Measurements from ENCODE around the gene CNP.
A peak's percentile ranks its signal among the peaks of the same experiment; 100 is the strongest.
"Not testable (repeated sequence)": the region's sequence is repeated elsewhere in the genome, so short reads cannot be mapped to it uniquely, and the experiment has no call there.

The CNP gene

DNA sequence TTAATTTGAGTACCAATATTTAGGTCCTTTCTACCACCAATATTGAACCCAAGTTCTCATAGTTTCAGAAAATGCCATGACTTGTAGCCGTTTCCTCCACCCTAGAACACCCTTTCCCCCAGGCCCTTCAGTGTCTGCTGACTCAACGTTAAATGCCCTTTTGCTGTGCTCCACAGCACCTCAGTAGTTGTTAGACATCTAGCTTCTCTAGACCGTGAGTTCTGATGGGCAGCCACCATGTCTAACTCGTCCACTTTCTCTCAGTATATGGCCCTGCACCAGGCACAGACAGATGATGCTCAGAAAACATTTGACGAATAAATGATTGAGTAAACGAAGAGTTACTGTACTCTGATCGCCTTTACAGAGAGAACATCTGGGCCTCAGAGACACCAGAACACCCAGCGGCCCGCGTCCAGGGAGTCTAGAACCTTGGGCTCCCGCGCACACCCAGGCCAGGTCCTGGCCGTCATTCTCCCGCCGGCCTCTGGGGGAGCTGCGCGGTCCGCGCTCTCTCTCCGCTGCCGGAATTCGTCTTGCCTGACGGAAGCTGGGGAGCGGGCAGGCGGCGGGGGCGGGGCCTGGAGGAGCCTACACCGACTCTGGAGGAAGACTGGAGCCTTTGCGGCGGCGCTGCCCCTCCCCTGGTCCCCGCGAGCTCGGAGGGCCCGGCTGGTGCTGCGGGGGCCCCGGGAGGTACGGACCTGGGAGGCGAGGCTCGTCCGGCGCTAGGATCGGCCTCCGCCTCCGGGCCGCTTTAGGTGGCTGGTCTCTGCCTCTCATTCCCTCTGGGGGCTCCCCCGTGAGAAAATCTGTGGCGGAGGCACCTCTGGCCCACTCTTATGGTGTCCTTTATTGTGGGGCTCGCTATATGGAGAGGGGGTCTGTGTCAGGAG is 53.2 kb downstream of the CNP start, which contains the start of gene NKIRAS2:
TSS of gene NKIRAS2 (plus strand) at position 582 of the 896 bp plus-strand sequence. CDS start 1,488 bp downstream, outside the sequence.
- TF ChIP-seq, protein P1, sequence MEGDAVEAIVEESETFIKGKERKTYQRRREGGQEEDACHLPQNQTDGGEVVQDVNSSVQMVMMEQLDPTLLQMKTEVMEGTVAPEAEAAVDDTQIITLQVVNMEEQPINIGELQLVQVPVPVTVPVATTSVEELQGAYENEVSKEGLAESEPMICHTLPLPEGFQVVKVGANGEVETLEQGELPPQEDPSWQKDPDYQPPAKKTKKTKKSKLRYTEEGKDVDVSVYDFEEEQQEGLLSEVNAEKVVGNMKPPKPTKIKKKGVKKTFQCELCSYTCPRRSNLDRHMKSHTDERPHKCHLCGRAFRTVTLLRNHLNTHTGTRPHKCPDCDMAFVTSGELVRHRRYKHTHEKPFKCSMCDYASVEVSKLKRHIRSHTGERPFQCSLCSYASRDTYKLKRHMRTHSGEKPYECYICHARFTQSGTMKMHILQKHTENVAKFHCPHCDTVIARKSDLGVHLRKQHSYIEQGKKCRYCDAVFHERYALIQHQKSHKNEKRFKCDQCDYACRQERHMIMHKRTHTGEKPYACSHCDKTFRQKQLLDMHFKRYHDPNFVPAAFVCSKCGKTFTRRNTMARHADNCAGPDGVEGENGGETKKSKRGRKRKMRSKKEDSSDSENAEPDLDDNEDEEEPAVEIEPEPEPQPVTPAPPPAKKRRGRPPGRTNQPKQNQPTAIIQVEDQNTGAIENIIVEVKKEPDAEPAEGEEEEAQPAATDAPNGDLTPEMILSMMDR (IDR thresholded peaks at IDR 0.05; ENCODE audit: extremely low read depth, missing control alignments): peak; percentile 71
- DNase-seq (ENCODE audit: low spot score): peak; percentile 95

DNA sequence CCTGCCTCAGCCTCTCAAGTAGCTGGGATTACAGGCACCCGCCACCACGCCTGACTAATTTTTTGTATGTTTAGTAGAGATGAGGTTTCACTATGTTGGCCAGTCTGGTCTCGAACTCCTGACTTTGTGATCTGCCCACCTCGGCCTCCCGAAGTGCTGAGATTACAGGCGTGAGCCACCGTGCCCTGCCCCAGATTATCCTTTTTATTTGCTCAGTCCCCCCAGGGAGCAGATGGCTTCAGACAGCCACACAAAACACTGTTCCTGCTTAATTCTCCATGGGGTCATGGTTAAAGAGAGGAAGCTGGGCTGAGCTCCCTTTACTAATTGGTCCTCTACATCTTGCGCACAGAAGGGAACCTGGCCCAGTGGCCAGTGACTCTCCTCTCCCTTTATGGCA is 54.2 kb downstream of the CNP start:
- not testable (repeated sequence) for DNase-seq (ENCODE audit: low spot score)

DNA sequence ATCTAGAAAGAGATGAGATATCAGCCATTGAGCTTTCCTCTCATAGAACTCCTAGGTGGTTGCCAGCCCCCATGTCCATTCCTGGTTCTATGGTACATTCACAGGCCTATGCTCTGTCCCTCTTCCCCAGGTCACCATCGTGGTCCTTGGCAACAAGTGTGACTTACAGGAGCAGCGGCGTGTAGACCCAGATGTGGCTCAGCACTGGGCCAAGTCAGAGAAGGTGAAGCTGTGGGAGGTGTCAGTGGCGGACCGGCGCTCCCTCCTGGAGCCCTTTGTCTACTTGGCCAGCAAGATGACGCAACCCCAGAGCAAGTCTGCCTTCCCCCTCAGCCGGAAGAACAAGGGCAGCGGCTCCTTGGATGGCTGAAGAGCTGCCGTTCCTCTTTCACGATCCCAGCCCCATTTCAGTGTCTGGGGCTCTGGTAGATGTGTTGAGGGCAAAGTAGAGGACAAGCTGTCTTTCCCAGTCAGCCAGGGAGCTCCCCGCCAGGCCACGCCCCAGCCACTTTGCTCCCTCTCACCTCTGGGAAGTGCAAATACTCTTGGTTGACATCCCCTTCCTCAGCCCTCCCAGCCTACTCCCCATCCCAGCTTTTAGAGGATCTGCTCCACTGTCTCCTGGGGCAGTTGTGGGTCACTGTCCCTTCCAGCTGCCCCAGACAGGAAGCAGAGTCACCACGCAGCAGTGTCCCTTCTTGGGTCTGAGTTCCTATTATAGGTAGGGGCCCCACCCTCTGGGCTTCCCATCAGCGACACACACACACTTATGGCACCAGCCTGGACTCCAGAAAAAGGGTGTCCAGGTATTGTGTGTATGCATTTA is 57.1 kb downstream of the CNP start:
- TF ChIP-seq, protein P1 (IDR thresholded peaks at IDR 0.05; ENCODE audit: extremely low read depth, missing control alignments): no peak
- no peak for DNase-seq (ENCODE audit: low spot score)

DNA sequence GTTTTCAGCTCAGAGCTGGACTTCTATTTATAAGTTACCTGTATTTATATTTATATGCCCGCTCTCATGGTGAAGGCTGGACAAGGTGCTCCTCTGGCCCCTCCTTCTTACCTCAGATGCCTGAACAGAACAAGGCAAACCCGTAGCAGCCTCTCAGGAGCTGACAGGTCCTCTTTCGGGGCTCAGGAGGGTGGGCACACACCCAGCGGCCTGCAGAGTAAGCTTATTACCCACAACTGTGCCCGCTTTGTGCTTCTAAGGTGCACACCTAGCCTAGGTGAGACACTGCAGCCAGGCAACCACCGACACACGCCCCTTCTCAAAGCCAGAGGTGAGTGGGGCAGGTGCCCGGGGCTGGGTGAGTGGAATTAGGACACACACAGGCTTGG is 58.6 kb downstream of the CNP start:
- no peak for DNase-seq (ENCODE audit: low spot score)
- TF ChIP-seq, protein P1 (IDR thresholded peaks at IDR 0.05; ENCODE audit: extremely low read depth, missing control alignments): no peak

DNA sequence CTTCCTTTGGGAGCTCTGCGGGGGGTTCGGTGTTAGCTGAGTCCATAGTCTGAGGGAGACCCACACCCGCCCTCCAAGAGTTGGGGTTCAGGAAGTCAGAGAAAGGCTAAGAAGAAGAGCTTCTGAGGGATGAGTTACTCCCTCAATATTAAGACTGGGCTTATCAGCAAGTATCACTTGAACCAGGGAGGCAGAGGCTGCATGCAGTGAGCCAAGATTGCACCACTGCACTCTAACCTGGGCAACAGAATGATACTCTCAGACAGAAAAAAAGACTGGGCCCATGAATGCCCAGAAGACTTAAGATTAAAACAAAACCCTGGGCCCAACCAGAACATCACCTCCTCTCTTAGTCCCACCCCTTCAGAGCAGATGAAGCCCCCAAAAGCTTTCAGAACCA is 59.3 kb downstream of the CNP start:
- DNase-seq (ENCODE audit: low spot score): no peak
- TF ChIP-seq, protein P1 (IDR thresholded peaks at IDR 0.05; ENCODE audit: extremely low read depth, missing control alignments): no peak

DNA sequence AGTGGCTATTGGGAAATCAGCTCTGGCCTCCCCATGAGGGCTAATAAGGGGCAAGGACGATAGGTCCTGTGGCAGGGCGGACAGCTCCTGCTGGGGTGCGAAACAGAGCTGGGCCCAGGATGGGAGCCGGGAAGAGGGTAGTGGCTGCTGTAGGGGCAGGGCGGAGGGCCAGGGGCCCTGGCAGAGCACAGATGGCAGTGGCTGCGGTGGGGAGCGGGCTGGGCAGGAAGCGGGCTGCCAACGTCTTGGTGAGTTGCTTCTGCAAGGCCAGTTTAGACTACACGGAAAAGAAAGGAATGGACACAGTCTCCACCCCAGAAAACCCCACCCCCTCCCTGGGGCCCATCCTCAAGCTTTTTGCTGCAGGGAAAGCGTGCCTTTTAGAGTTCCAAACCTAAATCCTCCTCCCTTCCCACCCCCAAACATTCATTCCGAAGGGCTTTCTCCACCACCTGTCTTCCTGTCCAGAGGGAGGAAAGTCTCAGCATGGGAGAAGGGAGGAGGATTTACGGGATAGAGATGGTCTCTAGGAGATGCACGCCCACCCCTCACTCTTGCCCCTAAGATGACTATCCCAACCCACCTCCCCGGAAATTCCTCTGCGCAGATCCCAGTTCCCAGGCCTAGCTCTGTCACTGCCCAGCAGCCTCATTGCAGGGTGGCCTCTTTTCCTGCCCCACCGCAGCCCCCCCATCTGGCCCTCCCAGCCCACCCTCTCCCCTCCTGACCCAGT is 60.4 kb downstream of the CNP start:
- DNase-seq (ENCODE audit: low spot score): peak; percentile 18
- TF ChIP-seq, protein P1 (IDR thresholded peaks at IDR 0.05; ENCODE audit: extremely low read depth, missing control alignments): no peak
